HG03354 (cell line): ENCODE results near the gene PPA2.
"Not testable (repeated sequence)": the region's sequence is repeated elsewhere in the genome, so short reads cannot be mapped to it uniquely, and the experiment has no call there.

Experiments used
- ATAC-seq: cut with Tn5 transposase; IDR thresholded peaks from one replicate; pipeline ENCODE4 v1.9.1; 2021; ENCODE audit warnings: mild to moderate bottlenecking; ENCODE audit not compliant: unreplicated experiment, poor library complexity, severe bottlenecking

The PPA2 gene

DNA sequence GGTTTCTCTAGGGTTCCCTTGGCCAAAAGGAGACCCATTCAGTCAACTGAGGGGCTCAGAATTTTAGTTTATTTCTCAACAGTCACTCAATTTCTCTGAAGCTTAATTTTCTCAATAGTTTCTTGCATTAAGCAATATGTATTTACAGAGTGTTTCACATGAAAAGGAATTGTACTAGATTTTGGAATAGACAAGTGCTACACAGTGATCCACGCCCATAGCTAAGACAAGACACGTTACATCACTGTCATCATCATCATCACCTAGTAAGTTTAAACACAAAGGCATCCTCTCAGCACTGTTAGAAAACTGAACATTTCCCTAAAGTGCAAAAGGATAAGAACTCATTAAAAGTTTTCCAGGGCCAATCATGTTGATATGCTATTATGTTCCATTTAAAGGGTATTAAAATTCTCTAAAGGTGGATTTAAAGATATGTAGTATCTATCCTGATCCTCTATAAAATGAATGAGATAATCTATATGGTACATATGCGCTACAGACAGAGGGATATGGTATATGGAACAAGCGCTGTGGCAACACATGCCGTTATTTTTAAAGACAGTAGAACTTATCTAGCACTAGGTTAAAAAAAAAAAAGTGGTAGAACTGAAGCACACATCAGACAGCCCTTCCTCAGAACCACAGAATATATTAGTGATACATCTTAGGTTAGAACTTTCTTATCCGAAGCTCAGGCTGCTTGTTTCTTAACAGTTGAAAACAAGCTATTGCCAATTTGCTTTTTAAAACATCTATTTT lies 12.1 kb downstream of the PPA2 start:
- peak; percentile 9 for ATAC-seq

DNA sequence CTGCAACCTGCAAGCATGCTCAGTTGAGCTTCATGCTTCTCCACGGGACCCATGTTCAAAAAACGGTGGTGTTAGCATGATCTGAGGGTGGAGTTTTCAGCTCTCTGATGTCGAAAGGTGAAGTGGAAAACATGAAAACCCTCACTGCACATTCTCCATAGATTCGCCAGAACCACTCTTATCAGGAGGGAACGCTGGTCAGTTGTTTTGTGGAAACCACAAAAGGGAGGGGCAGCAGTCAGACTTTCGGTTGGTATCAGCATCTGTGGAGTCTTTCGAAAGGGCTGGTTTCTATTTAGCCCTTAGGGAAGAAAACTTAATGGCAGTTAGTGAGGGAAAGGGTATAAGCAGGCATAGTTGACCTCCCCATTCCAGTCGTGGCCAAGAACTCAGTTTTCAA lies 12.6 kb downstream of the PPA2 start:
- peak; percentile 70 for ATAC-seq

DNA sequence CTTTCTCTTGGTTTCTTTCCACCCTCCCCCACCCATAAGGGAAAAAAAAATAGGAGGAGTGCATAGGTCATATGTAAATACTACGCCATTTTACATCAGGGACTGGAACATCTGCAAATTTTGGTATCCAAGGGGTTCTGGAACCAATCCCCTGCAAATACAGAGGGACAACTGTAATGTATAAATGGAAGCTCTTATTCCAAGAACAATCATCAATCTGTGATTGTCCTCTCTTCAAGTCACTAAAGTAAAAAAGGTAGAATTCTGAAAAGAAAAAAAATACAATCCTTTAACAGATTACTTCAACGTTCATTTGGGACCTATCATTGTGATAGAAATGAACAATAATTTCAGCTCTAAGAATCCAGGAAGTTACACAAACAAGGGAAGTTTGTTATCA lies 13.6 kb downstream of the PPA2 start:
- ATAC-seq, result no peak

DNA sequence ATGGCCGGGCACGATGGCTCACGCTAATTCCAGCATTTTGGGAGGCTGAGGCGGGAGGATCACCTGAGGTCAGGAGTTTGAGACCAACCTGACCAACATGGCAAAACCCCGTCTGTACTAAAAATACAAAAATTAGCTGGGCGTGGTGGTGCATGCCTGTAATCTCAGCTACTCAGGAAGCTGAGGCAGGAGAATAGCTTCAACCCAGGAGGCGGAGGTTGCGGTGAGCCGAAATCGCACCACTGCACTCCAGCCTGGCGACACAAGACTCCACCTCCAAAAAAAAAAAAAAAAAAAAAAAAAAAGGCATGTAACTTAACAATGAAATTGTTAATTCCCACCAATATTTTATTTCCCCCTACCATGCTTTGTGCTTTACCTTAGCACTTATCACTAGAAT lies 15.3 kb downstream of the PPA2 start:
- ATAC-seq, result not testable (repeated sequence)

DNA sequence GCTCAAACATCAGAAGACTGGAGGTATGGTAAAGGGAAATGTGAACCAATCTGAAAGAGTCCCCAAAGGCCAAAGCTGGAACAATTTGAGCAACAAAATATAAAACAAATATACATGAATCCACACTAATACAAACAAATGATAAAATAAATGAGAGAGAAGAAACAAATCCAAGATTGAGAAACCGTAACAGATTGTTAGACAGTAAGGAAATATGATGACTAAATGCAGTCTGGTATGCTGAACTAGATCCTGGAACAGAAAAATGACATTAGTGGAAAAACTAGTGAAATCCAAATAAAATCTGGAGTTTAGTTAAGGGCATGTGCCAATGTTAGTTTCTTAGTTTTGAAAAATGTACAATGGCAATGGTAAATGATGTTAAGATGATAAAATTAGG lies 15.9 kb downstream of the PPA2 start:
- ATAC-seq, result no peak

DNA sequence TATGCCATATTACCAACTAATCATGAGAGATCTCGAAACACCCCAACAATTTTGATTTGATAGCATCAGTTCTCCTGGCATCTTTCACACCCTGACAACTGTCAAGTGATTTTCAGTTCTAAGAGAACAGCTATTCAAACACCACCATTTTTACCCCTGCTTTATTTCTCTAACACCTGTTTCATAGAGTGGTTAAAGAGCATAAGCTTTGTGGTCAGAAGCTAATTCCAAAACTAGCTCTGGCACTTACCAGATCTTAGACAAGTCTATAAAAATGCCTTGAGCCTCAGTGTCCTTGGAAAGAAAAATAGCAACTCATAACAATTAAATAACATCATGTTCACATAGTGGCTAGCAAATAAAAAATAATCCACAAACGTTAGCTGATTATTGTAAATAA lies 17.9 kb downstream of the PPA2 start:
- no peak for ATAC-seq

DNA sequence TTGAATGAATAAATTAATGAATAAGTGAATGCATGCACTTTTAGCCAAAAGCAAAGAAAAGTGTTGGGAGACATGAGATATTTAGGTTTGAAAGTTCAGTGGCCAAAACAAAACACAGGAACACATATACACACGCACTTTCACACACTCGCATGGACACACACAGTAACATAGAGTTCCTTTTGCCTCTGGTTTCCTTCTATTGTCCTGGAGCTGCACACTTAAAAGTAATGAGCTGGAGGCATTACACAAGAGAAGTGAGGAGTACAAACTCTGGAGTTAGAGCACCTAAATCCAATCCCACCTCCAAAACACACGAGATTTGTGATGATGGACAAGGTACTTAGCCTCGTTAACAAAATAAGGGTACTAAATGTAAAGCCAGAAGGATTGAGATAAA lies 18.7 kb downstream of the PPA2 start:
- ATAC-seq, result no peak

DNA sequence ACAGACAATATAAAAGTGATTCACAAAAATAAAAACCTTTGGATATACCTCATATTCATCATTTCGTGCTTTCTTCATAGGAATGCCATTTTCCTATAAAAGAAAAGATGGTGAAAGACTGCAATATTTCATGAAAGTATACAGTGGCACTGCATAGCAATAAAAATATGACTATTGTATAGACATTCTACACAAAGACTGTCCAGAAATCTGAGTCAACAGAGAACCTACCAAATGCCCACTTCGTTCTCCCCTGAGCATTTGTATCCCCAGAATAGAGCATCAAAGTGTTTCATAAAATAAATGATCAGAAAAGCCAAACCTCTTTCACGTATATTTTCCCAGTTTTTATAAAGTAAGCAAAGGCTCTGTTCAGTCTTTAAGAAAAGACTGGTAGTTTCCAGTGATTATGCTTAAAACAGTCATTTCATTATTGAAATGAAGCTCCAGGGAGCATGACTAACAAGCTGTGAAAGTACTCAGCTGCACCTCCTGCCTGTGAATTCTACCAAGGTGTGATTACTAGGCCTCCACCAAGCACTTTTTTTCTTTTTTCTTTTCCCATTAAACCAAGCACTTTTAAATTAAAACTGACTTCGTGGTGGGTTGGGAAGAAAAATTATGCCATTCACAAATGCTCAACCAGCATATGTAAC lies 20.2 kb downstream of the PPA2 start:
- ATAC-seq, result peak; percentile 91

DNA sequence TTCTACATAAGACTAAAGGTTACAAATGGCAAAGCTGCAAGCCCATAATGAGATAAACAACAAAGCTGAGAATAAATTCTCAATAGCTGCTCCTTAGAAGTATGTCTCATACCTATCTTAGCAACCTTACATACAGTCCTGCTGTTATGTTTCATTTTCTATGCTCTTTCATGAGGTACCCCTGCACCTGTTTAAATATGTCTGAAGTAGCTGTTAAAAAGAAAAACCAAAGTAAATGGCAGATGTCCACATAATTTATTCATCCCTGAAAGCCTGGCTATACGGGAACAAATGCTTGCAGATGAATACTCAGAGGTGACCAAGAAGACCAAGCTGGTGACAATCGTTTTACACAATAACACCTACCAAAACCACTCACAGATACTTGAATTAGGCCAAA lies 22.5 kb downstream of the PPA2 start:
- no peak for ATAC-seq

DNA sequence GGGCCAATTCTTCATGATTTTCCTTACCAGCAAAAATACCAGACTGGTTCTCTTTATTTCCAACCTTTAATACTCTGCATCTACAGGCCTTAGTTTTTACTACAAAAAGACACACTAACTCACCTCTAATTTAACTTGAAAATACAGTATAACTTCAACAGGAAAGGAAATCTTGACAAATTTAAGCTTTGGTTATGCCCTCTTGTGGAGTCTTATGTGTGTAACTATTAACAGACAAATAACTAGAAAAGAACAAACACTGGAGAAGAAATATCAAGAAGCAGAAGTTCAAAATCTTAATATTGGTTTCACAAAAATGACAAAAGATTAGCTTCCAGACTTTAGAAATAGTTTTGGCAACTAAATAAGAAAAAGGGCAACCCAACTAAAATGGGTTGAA lies 33.0 kb downstream of the PPA2 start:
- ATAC-seq, result no peak

DNA sequence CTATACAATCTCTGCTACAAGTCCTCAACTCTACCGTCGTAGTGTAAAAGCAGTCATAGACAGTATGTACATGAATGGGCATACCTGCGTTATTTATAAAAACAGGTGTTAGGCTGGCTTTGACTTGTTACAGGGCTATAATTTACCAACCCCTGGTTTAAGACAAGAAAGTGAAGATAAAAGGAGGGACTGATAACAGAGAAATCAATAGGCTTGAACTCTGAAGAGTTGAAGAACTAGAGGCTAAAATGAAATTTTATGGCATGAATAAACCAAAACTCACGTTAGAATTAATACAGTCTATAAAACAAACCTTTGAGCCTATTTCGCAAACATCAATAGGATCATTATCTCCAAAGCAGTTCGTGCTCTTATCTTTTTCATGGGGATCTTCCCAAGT lies 36.2 kb downstream of the PPA2 start:
- no peak for ATAC-seq

DNA sequence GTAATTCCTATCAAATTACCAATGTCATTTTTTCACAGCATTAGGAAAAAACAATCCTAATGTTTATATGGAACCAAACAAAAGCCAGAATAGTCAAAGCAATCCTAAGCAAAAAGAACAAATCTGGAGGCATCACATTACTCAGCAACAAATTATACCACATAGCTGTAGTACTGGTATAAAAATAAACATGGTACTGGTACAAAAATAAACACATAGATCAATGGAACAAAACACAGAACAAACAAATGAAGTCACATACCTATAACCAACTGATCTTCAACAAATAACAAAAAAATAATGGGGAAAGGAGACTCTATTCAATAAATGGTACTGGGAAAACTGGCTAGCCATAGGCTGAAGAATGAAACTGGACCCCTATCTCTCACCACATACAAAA lies 37.4 kb downstream of the PPA2 start:
- ATAC-seq, result no peak

DNA sequence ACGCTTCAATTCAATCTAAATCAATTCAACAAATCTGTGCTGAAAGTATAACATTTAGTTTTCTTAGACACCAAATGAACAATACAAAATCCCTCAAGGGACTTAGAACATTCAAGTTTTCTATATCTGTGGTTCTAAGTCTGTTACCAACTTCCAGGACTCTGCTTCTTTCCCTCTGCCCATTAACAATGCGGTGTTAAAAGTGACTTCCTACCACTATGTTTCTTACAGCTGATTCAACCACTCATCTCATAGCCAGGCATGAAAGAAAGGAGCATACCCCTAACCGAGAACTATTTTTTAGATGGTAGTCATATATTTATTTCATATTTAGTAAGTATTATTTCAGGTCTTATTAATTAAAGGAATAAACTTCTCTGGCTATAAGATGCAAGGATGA lies 38.9 kb downstream of the PPA2 start:
- no peak for ATAC-seq

DNA sequence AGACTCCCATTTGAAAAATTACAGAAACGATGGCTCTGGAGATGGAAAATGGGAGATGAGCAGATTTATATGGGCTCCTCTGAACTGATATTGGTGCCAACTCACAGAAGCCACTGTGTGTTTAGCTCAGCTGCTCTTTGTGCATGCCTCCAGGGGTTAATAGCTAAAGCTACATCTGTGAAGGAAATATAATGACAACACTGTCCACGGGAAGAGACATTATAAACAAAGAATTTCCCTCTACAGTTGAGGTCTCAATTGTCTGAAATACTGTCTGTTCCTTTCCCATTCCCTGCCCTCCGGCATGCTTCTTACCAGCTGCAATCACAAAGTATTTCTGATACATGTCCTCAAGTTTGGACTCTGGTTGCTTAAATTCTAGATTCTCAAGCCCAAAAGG lies 40.4 kb downstream of the PPA2 start:
- no peak for ATAC-seq

DNA sequence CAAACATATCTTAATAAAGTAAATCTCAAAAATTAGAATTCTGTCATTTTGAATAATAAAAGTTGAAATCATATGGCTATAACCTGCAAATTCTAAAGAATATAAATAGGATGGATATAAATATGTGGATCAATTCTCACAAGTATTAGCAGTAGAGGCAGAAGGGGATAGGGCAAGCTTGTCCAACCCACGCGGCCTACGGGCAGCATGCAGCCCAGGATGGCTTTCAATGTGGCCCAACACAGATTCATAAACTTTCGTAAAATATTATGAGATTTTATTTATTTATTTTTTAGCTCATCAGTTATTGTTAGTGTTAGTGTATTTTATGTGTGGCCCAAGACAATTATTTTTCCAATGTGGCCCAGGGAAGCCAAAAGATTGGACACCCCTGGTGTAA lies 41.4 kb downstream of the PPA2 start:
- no peak for ATAC-seq

DNA sequence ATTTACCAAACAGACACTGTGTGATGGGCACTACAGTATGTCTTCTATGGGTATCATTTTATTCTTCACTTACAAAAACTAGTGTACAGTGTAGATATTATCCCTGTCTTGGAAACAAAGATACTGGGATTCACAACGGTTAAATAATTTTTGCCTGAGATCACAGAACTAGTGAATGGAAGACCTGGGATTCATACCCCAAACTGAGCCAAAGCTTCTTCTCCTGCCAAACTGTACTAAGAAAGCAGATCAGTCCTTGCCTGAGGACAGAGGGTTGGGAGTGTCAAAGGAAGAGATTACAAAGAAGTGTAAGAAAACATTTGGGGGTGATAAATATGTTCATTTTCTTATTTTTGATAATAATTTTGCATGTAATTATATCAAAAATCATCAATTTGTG lies 43.1 kb downstream of the PPA2 start:
- no peak for ATAC-seq

DNA sequence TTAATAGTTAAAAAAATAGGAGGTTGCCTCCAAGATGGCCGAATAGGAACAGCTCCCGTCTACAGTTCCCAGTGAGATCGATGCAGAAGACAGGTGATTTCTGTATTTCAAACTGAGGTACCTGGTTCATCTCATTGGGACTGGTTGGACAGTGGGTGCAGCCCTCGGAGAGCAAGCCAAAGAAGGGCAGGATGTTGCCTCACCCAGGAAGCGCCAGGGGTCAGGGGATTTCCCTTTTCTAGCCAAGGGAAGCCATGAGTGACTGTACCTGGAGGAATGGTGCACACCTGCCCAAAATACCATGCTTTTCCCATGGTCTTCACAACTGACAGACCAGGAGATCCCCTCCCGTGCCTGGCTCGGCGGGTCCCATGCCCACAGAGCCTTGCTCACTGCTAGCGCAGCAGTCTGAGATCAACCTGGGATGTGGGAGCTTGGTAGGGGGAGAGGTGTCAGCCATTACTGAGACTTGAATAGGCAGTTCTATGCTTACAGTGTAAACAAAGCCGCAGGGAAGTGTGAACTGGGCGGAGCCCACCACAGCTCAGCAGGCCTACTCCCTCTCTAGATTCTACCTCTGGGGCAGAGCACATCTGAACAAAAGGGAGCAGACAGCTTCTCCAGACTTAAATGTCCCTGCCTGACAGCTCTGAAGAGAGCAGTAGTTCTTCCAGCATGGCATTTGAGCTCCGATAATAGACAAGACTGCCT lies 47.5 kb downstream of the PPA2 start:
- no peak for ATAC-seq

DNA sequence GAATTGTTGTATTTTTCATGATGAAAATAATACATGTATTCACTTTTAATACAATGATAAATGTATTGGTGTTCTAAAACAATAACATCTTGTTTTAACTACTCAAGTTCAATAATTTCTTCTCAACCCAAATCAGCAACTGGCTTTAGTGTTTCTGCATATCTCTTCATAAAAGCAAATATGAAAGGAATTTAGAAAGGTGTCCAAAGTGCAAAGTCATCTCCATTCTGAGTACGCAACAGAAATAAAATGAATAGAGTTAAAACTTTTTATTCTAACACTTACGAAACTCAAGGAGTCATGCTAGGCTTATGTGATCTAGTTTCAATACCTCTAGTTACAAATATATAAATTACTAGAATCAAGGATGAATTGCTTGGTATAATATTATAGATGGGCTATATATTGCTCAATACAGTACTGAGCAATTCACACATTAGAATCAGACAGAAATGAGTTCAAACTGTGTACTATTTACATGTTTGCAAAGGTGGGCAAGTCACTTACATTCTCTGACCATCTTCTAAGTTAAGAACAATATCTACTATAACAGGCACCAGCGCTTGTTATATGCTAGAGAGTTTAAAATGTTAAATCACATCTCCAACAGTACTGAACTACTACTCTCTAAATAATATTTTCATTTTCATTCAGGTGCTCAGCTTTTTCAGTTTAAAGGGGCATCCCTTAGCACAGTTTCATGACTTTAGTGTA lies 51.5 kb downstream of the PPA2 start:
- ATAC-seq, result no peak

DNA sequence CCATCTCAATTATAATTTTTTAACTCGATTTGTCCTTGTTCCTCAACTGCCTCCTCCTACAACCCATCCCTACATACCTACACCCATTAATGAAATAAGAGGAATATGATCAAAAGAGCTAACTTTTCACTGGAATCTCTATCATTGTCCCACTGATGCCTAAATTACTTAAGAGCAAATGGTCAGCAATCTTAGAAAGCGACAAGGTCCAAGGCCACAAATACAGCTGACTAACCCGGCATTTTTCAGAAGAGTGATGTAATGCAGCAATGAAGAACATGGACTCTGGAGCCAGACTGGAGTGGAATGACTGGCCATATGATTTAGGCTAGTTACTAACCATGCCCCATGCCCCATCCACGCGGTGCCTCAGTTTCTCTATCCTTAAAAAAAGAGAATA lies 56.2 kb downstream of the PPA2 start:
- no peak for ATAC-seq

DNA sequence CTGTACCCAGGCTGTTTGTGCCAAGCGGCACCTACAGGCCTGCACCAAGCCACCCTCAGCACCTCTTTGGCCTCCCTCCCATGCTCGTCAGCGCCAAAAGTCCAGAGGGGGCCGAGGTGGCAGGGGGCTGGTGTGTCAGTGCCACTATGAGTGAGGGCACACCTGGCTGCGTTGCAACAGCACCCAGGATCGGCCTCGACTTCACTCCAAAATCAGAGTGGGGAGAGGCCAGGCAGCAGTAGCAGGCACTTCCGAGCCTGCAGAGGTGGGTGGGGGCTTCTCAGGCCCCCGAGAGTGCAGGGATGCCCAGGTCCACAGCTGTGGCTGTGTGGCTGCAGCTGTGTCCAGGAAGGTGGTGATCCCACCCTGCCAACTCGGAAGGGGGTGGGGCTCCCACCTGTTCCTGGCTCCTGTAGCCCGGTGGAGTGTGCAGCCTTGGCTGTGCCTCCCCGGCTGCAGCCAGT lies 58.5 kb downstream of the PPA2 start:
- no peak for ATAC-seq
